ENCODE data around the gene CARD9.
"Not testable (repeated sequence)": the region's sequence is repeated elsewhere in the genome, so short reads cannot be mapped to it uniquely, and the experiment has no call there.

The CARD9 gene

DNA sequence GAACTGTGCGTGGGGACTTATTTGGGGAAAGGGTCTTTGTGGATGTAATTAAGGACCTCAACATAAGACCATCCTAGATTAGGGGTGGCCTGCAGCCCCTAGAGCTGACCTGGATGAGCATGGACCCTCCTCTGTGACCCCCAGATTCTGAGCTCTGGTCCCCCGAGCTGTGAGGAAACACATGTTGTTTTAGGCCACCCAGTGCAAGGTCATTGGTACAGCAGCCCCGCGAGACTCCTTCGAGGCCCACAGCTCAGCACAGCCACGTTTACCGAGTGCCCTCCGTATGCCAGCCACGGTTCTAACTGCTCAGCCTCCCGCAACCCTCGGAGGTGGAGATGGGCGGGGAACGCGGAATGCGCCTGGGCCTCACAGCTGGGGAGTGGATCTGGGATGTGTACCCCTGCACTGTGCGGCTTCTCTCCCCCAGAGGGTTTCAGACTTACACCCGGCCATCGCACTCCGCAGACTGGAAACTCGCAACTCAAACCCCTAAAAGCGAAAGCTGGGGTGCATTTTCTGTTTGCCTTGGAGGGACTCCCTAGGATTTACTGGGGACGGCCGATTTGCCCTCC lies 50.6 kb downstream of the CARD9 start:
- DNase-seq (ENCODE audit: low read depth) = no peak

DNA sequence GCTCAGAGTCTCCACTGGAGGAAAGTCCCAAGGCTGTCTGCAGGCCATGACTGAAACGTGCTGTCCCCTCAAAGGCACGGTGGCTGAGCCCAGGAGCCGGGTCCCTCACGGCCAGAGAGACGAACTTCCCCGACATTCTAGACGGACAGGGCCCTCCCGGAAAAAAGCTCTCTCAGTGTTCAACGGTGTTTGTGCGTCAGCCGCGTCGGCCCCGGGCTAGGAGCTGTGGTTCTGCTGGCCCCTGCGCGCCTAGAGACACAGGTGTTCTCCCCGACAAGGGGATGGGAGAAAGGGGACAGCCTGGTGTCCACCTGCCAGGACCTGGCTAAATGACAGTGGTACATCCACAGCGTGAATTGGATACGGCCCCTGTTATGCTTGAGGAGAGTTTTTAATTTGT lies 51.9 kb downstream of the CARD9 start:
- DNase-seq (ENCODE audit: low read depth) = no peak

DNA sequence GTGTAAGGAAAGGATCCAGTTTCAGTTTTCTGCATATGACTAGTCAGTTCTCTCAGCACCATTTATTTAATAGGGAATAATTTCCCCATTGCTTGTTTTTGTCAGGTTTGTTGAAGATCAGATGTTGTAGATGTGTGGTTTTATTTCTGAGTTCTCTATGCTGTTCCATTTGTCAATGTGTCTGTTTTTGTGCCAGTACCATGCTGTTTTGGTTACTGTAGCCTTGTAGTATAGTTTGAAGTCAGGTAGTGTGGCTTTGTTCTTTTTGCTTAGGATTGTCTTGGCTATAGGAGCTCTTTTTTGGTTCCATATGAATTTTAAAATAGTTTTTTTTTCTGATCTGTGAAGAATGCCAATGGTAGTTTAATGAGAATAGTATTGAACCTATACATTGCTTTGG lies 52.5 kb downstream of the CARD9 start:
- DNase-seq (ENCODE audit: low read depth) = not testable (repeated sequence)

DNA sequence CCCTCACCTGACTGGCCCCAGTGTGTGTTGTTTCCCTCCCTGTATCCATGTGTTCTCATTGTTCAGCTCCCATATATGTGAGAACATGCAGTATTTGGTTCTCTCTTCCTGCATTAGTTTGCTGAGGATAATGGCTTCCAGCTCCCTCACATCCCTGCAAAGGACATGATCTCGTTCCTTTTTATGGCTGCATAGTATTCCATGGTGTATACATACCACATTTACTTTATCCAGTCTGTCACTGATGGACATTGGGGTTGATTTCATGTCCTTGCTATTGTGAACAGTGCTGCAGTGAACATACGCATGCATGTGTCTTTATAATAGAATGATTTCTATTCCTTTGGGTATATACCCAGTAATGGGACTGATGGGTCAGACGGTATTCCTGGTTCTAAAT lies 53.5 kb downstream of the CARD9 start:
- not testable (repeated sequence) for DNase-seq (ENCODE audit: low read depth)

GRCh38 chr9:136319244-136319643 lies 54.2 kb downstream of the CARD9 start:
- not testable (repeated sequence) for DNase-seq (ENCODE audit: low read depth)

- DNase-seq (ENCODE audit: low read depth) = no peak
These were observed 54.7 kb downstream of the CARD9 start for GRCh38 chr9:136318776-136319241.

DNA sequence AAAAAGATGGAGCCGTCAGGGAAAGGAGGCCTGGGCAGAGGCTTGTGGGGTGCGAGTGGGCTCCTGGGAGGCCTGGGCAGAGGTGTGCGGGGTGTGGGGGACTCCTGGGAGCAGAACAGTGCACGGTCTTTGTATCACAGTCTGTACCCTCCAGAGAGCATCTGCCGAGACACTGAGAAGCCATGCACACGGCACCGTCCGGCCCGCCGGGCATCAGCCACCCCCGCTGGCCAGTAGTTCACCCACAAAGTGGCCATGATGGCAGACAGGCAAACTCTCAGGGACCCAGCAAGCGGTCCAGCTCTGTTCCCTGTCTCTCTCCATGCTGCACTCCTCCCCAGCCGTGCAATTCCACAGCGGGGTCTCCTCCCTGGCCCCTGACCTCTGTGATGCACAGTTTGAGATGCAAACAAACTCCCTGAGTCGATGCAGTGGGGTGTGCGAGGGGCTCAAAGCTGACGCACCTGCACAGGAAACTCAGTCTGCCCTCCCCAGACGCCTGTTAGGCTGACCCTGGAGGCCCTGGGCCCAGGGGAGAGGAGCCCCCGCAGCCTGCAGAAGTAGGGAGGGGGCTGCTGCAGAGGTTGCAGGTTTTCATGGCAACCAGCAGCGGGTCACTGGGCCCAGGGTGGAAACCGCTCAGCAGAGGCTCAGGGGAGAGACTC lies 55.2 kb downstream of the CARD9 start:
- no peak for DNase-seq (ENCODE audit: low read depth)

DNA sequence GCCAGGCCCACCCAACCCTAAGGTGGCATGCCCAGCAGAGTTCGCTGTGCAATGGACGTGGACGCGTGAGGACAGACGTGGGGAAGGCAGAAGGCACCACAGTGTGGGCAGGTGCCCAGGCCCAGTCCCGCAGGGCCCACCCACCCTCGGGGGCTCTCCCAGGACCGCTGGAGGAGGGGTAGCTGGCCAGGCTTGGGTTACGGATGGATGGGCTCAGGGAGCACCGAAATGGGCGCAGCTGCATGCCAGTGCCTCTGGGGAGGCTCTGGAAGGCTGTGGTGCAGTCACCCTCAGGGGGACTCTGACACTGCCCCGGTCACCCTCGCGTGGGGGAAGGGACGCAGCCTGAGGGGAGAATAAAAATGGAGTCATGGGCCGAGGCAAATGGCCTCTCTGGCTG lies 55.8 kb downstream of the CARD9 start:
- DNase-seq (ENCODE audit: low read depth) = no peak

- no peak for DNase-seq (ENCODE audit: low read depth)
These were observed 56.4 kb downstream of the CARD9 start for GRCh38 chr9:136316896-136317676.

- DNase-seq (ENCODE audit: low read depth) = no peak
These were observed 57.2 kb downstream of the CARD9 start for GRCh38 chr9:136316271-136316751.

GRCh38 chr9:136314944-136315343 lies 58.5 kb downstream of the CARD9 start:
- DNase-seq (ENCODE audit: low read depth) = no peak

DNA sequence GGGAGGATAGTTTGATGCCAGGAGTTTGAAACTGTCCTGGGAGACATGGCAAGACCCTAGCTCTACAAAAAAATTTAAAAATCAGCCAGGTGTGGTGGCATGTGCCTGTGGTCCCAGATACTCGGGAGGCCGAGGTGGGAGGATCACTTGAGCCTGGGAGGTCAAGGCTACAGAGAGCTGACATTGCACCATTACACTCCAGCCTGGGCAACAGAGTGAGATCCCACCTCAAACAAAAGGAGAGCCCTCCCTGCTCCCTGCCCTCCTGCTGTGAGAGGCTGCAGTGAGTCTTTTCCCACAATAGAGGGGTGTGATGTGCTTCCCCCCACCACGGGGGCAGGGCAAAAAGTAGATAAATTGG lies 59.4 kb downstream of the CARD9 start:
- DNase-seq (ENCODE audit: low read depth) = no peak

All from stromal cell of bone marrow (primary cell).